Left lobe of liver (tissue), 2 donors: ENCODE results near the gene AIG1. TPM values are rescaled to one million over a fixed set of nuclear protein-coding genes. Genes with fewer than 3 reads are reported as not detected.
A peak's percentile ranks its signal among the peaks of the same experiment; 100 is the strongest.

Experiments used
- ATAC-seq: fragments of 200-7000 bp; cut with Tn5 transposase; one replicate; pipeline ENCODE4 v1.9.1; 2020; ENCODE audit warnings: mild to moderate bottlenecking, moderate library complexity
- DNase-seq: peaks from one replicate; pipeline ENCODE4 v3.0.0-alpha.2; 2020; ENCODE audit warnings: low spot score
- total RNA-seq: library from RNA; stranded (reverse); gene quantifications from one replicate; pipeline ENCODE4 v1.2.1, GENCODE V29; 2021
- donor health status: DM: no; HTN: no; CAD: no; lungs with moderate emphysema.
- donor health status: DM: no; HTN: yes; CAD: no.

The AIG1 gene
- total RNA-seq, 1 donor from 2014 or later: 96.8 TPM

DNA sequence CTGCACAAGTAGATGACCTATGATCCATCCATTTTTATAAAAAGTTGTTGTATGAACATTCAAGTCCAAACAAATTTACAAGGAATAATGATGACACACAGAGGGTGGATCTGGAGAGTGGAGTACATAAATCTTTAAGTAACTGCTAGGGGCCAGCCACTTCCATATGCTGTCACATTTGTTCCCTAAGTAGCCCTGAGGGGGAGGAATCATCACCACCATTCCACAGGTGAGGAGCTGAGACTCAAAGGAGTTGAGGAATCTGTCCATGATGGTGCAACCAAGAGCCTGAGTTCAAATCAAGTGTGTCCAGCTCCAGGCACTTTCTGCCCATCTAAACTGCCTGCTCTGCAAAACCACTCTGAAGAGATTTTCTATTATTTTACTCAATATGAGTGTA lies 132.1 kb downstream of the AIG1 start:
- no peak for ATAC-seq
- no peak for DNase-seq

DNA sequence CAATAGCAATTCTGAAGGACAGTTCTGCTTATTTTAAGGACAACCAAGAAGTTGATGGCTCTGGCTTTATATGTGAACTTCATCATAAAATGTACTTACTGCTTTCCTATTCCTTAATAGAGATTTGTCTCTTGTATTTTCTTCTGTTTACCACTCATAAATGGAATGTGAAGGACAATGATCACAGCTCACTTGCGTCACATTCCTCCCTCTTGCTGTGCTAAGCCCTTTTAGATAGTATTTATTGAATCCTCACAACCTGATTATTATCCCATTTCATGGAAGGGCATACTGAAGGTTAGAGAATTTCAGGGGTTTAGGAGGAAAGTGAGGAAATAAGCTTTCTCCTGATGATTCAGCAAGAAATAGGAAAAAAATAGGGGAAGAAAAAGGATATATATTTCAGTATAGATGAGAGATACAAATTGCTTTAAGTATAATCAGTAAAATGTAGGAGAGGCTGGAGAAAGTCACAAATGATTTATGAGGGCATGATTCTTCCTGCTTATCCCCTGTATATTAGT lies 132.9 kb downstream of the AIG1 start:
- DNase-seq: no peak
- ATAC-seq: no peak

DNA sequence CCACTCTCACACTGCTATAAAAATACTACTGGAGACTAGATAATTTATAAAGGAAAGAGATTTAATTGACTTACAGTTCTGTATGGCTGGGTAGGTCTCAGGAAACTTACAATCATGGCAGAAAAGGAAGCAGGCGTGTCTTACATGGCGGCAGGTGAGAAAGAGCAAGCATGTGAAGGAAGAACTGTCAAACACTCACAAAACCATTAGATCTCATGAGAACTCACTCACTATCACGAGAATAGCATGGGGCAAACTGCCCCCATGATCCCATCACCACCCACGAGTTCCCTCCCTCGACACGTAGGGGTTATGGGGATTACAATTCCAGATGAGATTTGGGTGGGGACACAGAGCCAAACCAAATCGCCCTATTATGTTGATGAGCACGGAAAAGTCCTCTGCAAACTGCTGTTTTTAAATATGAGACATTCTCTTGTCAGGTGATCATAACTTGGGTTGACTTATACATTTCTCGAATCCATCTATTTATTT lies 133.5 kb downstream of the AIG1 start:
- DNase-seq (no peak), ATAC-seq (no peak)

DNA sequence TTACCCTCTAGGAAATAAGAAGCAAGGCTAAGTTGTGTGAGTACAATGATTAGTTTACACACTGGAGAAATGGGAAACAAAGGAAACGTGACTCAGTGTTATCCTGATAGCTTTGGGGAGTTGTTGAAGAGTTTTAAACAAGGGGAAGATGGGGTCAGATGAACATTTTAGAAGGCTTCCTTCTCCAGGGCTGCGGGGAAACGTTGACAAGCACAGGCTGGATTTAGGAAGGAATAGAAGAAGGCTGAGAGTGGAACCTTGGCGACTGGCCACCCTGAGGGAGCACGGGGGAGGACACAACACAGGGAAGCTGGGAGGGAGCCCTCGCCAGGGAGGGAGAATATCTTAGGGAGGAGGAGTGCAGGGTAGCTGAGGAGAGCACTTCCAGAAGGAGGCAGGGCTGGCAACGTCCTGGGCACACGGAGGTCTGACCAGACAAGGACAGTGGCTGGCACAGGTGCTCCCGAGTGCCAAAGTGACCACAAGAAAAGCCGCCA lies 134.7 kb downstream of the AIG1 start:
- ATAC-seq: no peak
- no peak for DNase-seq

DNA sequence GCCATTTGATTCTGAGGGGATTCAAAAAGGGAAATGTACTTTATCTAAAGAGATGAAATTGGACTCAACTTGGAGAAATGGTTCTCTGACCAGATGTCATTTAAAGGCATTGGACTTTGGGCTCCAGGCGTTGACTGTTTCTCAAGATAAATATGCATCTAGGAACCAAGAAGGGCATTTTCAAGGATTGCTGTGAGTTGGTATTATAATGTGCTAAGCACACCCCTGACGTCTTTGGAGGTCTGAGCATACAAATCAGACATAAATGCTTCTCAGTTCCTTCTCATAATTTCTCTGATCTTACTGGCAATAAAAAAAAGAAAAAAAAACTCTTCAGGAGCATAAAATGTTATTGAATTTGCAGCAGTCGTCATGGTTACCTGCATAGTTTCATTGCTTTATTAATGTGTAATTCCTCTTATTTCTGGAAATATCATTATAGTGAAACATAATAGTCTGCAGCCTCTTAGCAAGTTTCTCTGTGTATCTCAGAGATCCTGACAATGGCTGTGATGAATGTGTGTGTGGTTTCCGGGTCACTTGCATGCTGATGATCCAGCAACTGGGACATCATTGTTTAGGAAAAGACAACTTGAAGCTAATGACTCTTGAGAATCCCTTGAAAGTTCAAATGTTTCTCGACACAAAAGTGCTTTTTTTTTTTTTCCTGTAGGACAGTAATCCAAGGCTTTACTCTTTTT lies 136.0 kb downstream of the AIG1 start:
- ATAC-seq: no peak
- DNase-seq: no peak

DNA sequence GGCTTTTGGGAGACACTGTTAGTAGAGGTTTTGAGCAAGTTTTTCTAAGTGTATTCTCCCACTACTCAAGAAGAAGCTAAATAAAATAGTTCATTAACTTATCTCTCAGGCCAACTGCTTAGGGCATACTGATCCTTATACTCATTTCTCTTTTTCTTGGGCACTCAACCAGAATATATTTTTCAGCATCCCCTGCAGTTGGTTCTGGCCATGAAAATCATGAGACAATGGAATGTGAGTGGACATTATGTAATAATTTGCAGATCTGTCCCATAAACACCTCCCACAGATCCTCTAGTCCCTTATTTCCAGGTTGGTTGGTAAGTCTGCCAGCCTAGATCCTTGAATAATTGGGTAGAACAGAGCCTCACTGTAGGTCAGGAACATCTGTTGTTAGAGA lies 136.7 kb downstream of the AIG1 start:
- ATAC-seq (no peak), DNase-seq (no peak)

DNA sequence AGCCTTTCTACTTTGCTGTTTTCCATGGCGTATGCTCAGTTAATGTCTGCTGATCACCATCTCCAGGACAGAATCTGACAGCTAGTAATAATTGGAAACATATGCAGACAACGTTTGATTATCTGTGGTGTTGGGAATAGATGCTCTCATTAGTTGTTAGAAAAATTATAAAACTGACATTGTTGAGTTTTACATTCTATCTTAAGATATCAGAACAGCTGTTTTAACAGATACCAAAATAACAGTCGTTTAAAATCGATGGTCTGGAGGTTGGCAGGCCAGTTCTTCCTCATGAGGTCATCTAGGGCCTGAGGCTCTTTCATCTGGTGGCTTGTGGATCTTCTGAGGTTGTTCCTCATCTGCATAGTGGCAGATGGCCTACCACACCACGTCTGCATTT lies 137.6 kb downstream of the AIG1 start:
- ATAC-seq (no peak), DNase-seq (no peak)

DNA sequence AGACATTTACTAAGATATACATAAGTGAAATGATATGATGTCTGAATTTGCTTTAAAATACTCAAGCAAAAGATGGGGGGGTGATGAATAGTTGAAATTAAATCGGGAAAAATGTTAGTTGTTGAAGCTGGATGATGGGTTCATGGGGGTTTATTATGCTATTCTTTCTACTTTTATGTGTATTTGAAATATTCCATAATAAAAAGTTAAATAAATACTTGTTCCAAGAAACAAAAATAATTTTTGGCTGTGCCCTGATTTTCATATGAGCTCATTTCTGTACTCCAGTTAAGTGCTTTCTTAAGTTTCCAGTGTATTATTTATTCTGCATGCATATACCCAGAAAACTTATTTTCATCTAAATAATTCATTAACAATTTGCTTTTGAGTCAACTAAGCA lies 138.6 kb downstream of the AIG1 start:
- DNase-seq: no peak
- no peak for ATAC-seq

DNA sequence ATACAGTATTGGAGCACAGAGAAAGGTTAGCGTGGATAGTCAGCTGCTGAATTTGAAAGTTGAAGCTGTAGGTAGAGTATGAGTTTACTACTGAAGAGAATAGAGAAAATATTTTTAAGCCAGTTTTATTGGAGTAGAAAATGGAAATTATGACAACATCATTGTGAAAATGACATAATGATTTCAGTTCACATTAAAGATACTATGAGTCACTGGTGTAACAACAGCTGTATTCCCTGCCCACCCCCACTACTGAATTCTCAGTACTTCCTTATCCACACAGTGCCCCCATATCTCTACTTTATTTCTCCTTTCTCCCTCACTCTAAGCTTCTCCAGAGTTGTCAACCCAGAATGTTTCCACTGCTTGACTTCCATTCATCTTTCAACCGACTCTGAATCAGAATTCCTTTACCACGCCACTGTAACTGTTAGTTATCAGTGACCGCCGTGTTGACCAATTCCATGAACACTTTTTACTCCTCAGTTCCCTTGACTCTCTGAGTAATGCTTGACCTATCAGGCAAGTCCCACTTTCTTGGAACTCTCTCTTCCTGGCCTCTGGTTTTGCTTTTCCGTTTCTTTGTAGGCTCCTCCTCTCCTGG lies 139.6 kb downstream of the AIG1 start:
- ATAC-seq (no peak), DNase-seq (no peak)

DNA sequence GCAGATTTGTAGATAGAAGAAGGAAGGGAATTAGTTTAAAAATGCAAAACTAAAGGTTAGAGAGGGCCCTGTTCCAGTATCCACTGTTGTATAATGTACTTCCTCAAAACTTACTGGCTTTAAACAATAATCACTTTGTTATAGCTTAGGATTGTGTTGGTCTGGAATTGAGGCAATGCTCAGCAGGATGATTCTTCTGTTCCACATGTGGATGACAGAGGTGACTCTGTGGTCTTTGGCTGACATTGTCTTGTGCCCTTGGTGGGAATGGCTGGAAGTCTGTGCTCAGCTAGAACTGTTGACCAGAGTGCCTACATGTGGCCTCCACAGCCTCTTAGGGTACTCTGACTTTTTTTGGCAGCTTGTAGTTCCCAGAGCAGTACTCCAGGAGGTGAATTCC lies 143.4 kb downstream of the AIG1 start:
- DNase-seq: no peak
- ATAC-seq: no peak

DNA sequence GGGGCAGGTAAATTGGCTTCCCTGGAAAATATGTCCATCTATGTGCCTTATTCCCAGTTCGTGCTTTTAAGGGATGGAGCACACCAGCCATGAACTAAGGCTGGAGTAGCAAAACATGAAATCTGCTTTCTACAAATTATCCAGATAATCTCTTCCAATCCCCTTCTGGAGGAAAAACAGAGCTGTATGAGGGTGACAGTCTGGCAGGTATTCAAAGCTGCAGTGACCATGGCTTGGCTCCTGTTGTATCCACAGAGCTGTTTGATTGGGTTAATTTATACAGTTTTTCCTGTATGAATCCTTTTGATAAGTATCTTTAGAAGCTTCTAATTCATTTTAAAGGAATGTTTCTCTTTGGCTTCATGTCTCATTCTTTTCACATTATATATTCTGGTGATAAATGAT lies 144.4 kb downstream of the AIG1 start:
- DNase-seq (no peak), ATAC-seq (no peak)

DNA sequence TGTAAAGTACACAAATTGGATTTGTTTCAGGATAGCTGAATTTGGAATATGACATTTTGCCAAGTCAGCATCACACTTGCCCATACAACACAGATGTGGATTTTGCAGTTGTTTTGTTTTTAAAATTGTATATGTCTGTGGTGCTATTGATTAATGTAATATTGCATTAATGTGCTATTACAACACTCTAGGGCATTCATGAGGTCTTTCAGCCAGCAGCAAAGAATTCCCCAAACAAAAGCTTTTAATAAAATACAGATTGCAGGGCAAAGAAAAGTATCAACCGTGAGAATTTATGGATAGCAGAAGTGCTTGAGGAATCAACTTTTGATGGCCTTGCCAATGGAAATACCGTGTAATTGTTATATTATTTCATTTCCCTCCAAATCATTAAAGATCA lies 144.9 kb downstream of the AIG1 start:
- ATAC-seq (no peak), DNase-seq (no peak)

DNA sequence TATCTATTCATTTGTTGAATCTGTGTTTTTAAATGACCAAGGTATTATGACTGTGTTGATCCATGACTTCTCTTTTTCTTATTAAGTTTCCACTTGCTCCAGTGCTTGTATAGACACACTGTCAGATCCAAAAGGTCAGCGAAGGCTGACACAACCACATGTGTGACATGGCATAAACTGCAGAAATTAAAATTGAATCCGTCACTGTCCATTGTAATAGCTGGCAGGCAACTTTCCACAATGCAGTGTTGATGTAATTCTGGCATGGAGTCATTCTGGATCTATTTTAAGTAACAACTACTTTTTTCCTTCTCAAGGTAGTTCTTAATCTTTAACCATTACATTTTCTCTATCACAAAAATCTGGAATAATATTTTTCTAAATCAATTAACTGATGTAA lies 145.3 kb downstream of the AIG1 start:
- ATAC-seq (no peak), DNase-seq (no peak)

DNA sequence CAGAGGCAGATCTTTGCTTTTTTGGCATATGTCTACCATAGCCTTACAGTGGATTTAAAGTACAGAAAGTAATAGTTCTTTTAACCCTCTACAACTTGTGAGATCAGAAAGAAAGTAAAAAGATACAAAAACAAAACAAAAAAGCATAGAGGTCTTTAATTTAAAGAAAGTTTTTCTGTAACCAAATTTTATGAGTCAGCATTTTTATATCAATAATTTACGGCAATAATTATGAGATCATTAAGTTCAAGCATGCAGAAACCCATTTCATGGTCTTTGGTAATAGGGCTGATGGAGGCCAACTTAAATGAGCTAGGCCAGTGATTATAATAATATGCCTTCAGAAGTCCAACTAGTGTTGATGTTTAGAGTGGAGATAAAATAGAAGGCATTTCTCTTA lies 145.9 kb downstream of the AIG1 start:
- no peak for ATAC-seq
- no peak for DNase-seq

DNA sequence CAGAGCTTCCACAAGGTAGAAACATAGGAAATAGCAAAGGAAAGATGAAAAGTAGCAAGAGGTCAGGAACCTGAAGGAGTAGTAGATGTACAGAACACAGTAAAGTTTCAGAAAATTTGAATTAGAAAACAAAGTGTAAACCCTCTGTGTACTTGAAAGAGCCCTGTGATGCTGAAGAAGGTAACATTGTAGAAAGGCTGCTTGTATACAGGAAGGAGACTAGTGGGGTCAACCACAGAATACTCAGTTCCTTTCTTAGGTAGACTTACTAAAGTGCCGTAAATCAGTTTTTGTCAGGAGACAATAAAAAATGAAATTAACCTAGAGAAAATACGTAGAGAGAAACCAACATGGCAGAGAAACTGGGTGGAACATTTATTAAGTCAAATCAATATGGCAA lies 149.7 kb downstream of the AIG1 start:
- ATAC-seq: no peak
- no peak for DNase-seq

DNA sequence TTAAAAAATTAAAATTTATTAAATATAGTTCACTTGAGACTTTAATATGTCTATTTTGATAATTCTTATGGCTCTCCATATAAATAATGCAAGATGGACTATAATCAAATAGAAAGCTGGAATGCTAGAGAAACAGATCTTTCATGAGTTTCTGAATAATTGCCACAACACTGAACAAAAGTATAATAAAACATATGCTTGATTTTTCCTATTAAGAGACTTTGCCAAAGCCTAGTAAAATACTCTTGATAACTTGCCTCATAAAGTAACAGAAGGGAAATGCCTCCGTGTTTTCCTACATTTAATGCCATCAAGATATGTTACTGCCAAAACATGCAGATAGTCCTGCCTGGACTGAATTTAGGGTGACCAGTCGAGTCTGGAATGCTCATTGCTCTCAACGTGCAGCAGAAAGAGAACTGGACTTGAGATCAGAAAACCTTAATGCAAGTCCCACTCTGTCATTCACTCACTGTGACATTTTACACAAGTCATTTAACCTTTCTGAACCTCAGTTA lies 153.2 kb downstream of the AIG1 start:
- DNase-seq: no peak
- no peak for ATAC-seq

DNA sequence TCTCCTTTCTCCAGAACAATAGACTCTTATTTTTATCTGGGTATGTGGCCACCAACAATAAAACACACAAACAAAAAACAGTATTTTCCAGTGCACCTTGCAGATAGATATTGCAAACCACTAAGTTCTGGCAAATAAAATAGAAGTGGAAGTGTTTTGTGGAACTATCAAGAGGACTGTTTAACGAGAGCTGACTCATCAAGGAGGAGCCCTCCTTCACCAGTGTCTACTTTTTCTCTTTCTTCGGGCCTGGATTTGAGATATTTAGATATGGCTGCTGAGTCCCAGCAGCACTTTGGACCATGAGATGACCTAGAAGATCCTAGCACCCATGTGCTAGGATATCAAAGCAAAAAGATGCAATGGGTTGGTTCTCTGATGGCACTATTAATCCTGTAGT lies 154.7 kb downstream of the AIG1 start:
- ATAC-seq: no peak
- no peak for DNase-seq

DNA sequence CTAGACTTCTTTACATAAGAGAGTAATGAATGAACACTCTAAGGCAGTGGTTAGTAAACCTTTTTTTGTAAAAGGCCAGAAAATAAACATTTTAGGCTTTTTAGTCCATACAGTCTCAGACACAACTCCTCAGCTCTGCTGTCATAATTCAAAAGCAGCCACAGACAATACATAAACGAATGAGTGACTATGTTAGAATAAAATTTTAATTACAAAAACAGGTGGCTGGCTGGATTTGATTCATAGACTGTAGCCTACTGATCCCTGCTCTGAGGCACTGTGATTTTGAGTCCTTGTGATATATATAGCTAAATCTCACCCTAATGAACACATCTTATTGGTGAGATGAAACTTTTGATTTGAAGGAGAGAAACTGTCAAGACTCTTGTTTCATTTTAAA lies 155.1 kb downstream of the AIG1 start:
- DNase-seq (no peak), ATAC-seq (no peak)

DNA sequence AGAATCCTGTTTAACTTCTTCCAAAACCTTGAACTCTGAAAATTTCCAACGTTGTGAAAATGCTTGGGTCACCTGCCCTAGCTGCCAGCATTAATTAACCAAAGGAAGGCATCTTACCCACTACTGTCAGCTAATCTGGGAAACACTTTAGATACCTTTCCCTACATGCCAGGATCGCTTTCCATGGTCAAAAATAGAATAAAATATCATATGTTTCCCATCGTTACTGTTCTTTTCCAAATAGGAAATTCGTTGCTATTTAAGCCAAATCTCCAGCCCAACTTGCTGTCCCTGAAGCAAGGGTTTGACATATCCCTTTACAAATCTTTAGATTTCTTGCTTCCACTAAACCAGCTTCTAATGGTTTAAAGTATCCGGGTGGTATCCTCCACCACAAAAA lies 157.5 kb downstream of the AIG1 start:
- no peak for DNase-seq
- ATAC-seq: no peak

DNA sequence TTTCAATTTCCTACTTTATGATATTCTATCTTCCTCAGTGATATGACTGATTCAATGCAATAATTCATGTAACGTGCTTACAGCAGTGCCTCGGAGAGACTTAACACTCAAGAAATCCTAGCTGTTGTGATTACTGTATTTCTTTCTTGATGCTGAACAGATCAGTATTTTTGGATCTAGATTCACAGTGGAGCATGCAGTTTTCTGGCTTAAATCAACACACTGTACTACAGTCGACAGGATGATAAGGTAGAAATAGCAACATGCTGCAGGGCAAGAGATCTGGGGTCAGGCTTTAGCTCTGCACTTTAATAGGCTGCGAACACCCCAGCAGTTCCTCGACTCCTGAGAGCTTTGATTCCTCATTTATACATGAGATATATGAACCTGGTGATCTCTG lies 161.0 kb downstream of the AIG1 start:
- no peak for DNase-seq
- no peak for ATAC-seq

DNA sequence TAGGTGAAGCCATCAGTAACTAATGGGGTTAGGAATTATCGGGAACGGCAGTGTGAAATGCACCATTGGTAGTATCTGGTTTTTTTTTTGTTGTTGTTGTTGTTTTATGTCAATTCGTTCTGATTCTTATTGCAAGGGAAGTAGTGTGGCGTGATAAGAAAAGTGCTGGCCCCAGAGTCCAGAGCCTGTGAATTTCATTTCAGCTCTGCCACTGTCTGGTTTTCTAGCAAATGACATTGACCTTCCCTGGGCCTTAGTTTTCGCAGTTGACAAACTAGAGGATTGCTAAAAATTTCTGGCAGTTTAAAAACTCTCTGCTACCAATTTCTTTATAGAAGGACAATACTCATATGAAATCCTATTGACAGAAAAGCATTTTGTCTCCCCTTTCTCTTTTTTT lies 161.6 kb downstream of the AIG1 start:
- DNase-seq: no peak
- peak; percentile 42 for ATAC-seq

DNA sequence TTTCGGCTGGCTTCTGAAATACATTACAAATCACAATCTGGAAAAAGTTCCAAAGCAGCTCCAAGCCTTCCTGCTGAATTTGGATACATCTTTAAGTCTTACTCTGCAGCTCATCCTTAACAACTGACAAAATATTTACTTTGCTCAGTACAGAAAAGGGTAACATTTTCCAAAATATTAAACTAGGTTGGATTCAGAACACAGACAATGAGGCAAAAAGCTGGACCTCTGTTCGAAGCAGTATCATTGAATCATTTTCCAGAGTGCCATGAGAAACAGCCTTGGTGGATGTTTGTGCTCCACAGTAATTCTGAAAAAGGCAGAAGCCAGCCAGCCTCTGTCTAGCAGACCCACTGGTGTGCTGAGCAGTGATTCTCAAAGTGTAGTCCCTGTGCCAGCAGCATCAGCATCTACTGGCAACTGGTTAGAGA lies 162.1 kb downstream of the AIG1 start:
- DNase-seq (no peak), ATAC-seq (no peak)
